Stimulated activated CD4-positive, alpha-beta T cell treated with anti-CD3 and anti-CD28 coated beads, Interleukin-2, amount 100 ng/mL, for 4 hours (primary cell): ENCODE data around the gene PDE3A.

Experiments
- DNase-seq: peaks from one replicate; pipeline ENCODE4 v3.0.0-alpha.2; 2020; ENCODE audit warnings: low read depth

The PDE3A gene

GRCh38 chr12:20424841-20425240 is 56.5 kb downstream of the PDE3A start:
- DNase-seq, result no peak

DNA sequence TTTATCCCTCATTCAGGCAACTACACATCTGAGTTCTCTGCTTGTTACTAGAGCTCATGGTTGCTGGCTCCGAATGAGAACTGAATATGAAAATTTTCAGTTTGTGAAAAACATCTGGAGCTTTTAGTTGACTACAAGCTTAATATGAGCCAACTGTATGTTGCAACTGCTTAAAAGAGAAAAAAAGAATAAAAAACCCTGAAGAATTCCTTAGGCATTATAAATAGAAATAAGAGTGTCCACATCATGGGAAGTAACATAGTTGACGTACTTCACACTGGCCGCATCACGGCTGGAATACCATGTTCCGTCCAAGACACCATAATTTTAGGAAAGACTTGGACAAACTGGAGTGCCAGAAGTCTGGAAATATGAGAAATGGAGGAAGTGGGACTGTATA is 57.9 kb downstream of the PDE3A start:
- DNase-seq, result no peak

DNA sequence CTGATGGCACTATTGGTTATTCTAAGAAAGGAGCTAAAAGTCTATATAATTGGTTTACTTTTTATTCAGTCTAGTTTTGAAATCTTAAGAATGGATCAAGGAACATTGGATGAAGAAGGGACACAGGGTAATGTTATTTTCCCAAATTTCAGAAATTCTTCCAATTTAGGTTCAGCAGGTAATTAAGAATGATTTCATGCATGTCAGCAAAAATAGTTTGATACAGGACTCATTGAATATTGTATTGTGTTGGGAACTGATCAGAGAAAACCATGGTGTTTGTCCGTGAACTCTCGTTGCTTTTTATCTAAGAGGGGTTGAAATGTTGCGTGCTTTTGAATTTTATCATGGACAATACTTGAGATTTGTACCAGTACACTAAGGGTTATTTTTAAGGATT is 58.6 kb downstream of the PDE3A start:
- no peak for DNase-seq

- DNase-seq, result no peak
These were observed 61.5 kb downstream of the PDE3A start for GRCh38 chr12:20429852-20430251.

- no peak for DNase-seq
These were observed 64.0 kb downstream of the PDE3A start for GRCh38 chr12:20432290-20432689.

GRCh38 chr12:20434996-20435395 is 66.7 kb downstream of the PDE3A start:
- no peak for DNase-seq

DNA sequence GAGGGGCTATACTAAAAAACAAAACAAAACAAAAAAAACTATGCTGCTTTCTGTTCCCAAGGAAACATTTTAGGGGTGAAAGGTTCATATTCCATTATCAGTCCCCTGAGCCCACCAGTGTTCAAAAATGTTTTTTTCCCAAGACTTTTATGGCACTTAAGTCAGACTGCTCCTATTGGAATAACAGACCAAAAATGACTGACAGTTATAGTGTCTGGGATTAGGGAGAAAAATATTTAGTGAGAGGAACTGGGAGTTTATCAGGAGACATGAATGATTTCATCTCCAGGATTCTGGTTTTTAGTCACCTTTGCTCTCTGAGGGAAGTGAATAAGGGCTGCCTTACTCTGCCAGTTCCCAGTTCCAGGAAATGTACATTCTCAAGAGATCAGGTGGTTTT is 68.0 kb downstream of the PDE3A start:
- no peak for DNase-seq

GRCh38 chr12:20438299-20438779 is 70.0 kb downstream of the PDE3A start:
- no peak for DNase-seq

DNA sequence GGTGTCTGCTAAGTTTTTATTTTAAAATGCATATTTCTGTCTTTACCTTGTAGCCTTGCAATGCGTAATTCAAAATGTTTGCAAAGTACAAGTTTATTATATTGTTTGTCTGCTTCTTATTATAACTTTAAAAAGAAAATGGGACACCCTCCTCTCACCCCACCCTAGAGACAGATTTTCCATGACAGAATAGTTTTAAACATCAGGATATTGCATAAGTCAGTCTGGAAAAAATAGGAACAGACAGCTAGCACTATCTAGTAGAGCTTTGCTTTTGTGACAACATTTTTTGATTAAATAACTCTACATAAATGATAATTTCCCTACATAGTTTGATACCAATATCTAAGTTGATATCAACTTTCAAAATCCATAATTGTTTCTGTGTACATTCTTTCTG is 71.3 kb downstream of the PDE3A start:
- no peak for DNase-seq

GRCh38 chr12:20440408-20440807 is 72.1 kb downstream of the PDE3A start:
- DNase-seq, result no peak

GRCh38 chr12:20442322-20442721 is 74.0 kb downstream of the PDE3A start:
- DNase-seq, result no peak

GRCh38 chr12:20443255-20443654 is 74.9 kb downstream of the PDE3A start:
- DNase-seq, result no peak

GRCh38 chr12:20443792-20444191 is 75.5 kb downstream of the PDE3A start:
- no peak for DNase-seq

- no peak for DNase-seq
These were observed 76.3 kb downstream of the PDE3A start for GRCh38 chr12:20444595-20445170.

DNA sequence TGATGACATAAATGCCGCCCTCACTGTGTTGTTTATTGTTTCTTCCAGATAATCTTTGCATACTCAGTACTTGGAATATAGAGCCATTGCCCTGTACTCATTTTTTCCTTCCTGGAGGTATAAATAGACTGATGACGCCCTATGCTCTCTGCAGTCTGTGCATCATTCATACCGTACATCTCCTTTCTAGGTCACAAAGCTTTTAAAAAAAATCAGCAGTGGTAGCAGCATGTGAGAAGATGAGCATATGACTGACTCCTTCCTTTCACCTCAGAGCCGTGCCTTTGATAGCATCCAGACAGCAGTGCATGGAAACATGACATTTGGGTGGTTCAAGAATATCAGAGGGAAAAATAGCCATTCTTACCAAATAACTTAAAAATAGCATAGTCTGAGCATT is 77.3 kb downstream of the PDE3A start:
- DNase-seq, result no peak

DNA sequence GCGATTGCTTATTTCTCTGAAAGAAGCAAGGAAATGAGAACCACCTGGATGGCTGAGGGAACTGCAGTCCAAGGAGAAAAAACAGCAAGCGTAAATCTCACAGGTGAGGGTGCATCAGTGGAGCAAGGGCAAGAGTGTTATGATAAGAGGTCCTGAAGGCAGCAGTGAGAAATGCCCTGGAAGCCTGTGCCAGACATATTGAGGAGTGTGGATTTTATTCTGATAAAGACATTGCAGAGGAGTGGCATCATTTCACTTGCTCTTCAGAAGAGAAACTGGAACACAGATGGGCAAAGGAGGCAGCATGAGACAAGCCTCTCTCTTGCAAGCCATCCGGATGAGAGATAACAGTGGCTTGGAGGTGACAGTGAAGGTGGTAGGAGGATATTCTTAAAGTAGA is 78.5 kb downstream of the PDE3A start:
- no peak for DNase-seq

GRCh38 chr12:20448781-20449180 is 80.4 kb downstream of the PDE3A start:
- DNase-seq, result no peak

GRCh38 chr12:20450591-20451180 is 82.3 kb downstream of the PDE3A start:
- DNase-seq, result no peak

DNA sequence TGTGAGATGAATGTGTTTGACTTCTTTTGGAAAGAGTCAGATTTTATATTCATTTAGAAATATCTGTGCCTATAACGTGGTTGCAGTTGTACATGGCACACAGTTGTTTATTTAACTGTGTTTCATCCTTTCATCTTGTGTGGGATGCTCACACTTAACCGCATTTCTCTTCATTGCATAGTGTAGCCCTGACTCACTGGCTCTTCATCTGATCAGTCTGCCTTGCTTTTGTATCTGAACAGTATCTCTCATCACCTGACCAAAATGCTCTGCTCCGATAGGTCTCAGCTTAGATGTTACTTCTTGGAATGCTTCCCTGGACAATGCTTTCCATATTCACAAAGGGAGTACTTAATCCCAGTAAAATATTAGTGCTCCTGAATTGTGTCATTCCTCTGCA is 83.4 kb downstream of the PDE3A start:
- DNase-seq, result no peak

DNA sequence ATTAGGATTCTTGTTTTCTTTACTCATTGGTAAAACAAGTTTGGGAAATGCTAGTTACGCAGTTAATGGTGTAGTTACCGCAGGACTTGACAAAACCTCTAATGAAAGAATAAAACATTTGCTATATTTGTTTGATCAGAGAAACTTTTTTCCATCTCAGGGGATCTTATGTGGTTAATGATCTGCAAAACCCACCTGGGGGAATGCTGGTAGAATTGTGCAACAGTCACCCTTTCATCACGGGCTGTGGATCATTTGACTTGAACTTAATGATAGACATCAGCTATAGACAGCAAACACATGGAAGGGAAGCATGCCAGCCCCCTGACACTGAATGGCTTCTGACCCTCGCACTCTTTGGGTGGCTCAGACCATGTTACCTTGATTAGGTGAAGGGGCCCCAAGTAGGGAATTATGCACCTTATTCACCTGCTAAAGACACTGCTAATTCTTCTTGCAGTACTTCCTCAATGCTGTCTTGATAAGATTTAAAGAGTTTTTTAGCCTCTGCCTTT is 84.2 kb downstream of the PDE3A start:
- DNase-seq, result no peak

DNA sequence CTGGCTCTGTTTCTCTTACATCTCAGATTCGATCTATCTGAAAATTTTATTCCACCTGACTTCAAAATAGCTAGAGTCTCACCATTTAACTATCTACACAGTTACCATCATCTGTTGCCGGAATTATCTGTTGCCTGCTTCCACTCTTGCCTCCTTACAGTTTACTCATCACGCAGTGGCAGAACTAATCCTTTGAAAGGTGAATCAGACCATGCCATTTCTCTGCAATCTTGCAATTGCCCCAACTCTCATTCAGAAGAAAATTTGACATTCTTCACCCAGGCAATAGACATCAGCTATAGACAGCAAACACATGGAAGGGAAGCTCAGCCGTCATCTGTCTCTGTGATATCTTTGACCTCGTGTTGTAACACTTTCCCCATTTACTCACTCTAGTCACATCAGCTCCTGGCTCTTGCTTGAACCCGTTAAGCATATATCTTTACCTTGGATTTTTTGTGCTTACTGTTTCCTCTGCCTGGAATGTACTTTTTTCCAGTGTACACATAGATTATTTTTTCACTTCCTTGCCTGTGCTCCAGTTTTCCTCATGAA is 85.5 kb downstream of the PDE3A start:
- DNase-seq, result no peak

DNA sequence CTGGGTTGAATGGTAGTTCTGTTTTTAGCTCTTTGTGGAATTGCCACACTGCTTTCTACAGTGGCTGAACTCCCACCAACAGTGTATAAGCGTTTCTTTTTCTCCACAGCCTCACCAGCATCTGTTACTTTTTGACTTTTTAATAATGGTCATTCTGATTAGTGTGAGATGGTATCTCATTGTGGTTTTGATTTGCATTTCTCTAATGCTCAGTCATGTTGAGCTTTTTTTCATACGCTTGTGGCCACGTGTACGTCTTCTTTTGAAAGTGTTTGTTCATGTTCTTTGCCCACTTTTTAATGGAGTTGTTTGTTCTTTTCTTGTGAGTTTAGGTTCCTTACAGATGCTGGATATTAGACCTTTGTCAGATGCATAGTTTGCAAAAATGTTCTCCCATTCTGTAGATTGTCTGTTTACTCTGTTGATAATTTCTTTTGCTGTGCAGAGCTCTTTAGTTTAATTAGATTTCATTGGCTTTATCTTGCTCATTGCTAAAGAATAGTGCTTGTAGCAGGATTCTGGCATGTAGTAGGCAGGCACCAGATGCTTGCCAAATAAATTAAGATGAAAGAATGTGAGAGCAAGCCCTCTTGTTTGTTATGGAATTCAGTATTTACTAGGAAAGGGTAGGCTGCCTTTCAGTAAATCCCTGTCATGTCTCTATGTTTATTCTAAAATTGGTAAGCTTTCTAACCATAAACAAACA is 86.8 kb downstream of the PDE3A start:
- DNase-seq, result no peak

DNA sequence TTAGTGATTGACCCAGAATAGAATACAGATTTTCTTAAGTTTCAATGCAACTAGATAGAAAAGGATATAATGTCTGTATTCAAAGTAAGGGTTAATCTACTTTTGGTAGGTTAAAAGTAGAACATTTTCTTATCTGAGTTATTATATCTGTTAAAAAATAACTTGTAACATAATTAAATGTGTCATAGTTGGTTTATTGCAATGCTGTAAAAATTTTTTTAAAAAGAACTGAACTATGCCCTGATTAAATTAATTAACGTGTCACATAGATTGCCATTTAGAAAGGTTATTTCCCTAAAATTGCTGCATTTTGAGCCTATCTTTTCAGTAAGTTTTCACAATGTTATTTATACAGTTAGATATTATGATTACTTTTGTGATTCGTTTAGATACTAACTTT is 89.2 kb downstream of the PDE3A start:
- DNase-seq, result no peak
